MM.1S (cell line): ENCODE measurements around the gene SPEF1.

Experiments used
- CTCF ChIP-seq: fragments of 300-600 bp; sonication (generic); IDR thresholded peaks from 2 replicates; pipeline ENCODE4 v1.5.1; 2016; ENCODE audit warnings: antibody characterized with exemption, low read length, mixed read lengths
- EZH2phosphoT487 ChIP-seq: fragments of 300-600 bp; sonication (generic); IDR thresholded peaks from 2 replicates; pipeline ENCODE4 v1.6.1; 2018; ENCODE audit warnings: antibody characterized with exemption, low read length

- TF ChIP-seq CTCF (no peak), EZH2phosphoT487 (no peak)
Measured at GRCh38 chr20:3826420-3826819, 45.2 kb upstream of the SPEF1 start.
